Endodermal cell (in vitro differentiated cells): ENCODE measurements around the gene SCTR. TPM values are rescaled to one million over a fixed set of nuclear protein-coding genes. Genes with fewer than 3 reads are reported as not detected.

Experiments used
- DNase-seq: peaks from one replicate; pipeline ENCODE4 v3.0.0-alpha.2; 2017
- H3K27ac ChIP-seq: 2 replicates; pipeline ENCODE4 v1.5.1; 2013; ENCODE audit warnings: mild to moderate bottlenecking, low read depth, low read length, moderate library complexity
- H3K27me3 ChIP-seq: 2 replicates; pipeline ENCODE4 v1.6.1; 2013; ENCODE audit warnings: mild to moderate bottlenecking, low read length, moderate library complexity; ENCODE audit not compliant: insufficient read depth, control insufficient read depth, poor library complexity, severe bottlenecking
- H3K36me3 ChIP-seq: 2 replicates; pipeline ENCODE4 v1.7.0; 2013; ENCODE audit warnings: mild to moderate bottlenecking, low read length, moderate library complexity; ENCODE audit not compliant: control insufficient read depth, insufficient read depth
- H3K4me1 ChIP-seq: one replicate; pipeline ENCODE4 v1.7.0; 2013; ENCODE audit warnings: low read length; ENCODE audit not compliant: control insufficient read depth, insufficient read depth
- H3K4me3 ChIP-seq: 2 replicates; pipeline ENCODE4 v1.5.1; 2013; ENCODE audit warnings: mild to moderate bottlenecking, low read length, moderate library complexity
- H3K9ac ChIP-seq: 2 replicates; pipeline ENCODE4 v1.6.1; 2013; ENCODE audit warnings: mild to moderate bottlenecking, low read length, moderate library complexity; ENCODE audit not compliant: poor library complexity, severe bottlenecking; ENCODE audit errors: extremely low read depth
- H3K9me3 ChIP-seq: 2 replicates; pipeline ENCODE4 v1.6.1; 2013; ENCODE audit warnings: mild to moderate bottlenecking, low read length, moderate library complexity; ENCODE audit not compliant: control insufficient read depth
- H3K27ac Mint-ChIP-seq: 2 replicates; pipeline ENCODE4 v1.8.0; 2020; ENCODE audit warnings: mixed read lengths
- H3K27me3 Mint-ChIP-seq: 2 replicates; pipeline ENCODE4 v1.8.0; 2021; ENCODE audit warnings: mild to moderate bottlenecking, mixed read lengths; ENCODE audit not compliant: insufficient read depth
- H3K36me3 Mint-ChIP-seq: 2 replicates; pipeline ENCODE4 v1.8.0; 2020; ENCODE audit warnings: low read depth, mixed read lengths
- H3K4me1 Mint-ChIP-seq: 2 replicates; pipeline ENCODE4 v1.8.0; 2020; ENCODE audit warnings: mixed read lengths
- H3K4me3 Mint-ChIP-seq: 2 replicates; pipeline ENCODE4 v1.8.0; 2020; ENCODE audit warnings: mild to moderate bottlenecking, moderate library complexity, mixed read lengths
- H3K9me3 Mint-ChIP-seq: 2 replicates; pipeline ENCODE4 v1.8.0; 2020; ENCODE audit warnings: mild to moderate bottlenecking, mixed read lengths
- CTCF ChIP-seq: fragments of 200-600 bp; sonication (generic); conservative IDR thresholded peaks from 2 replicates; pipeline ENCODE4 v1.5.0; 2021; ENCODE audit warnings: antibody characterized with exemption, mild to moderate bottlenecking
- WGBS, 2 experiments: methylation state at CpG; one replicate each; pipeline versions ENCODE4 v1.1.5 to v1.1.7; 2013; ENCODE audit warnings: missing lambda C conversion rate in 2 of 2, mixed read lengths in 1 of 2; ENCODE audit not compliant: insufficient coverage in 1 of 2, insufficient read length in 1 of 2; 5-methylcytosine and 5-hydroxymethylcytosine counted together
- total RNA-seq, 2 donors: library from RNA; stranded (reverse); fragmentation: NEBNext Ultra II Directional in 1 of 2; extraction: Animal tissue kit (Norgen Biotek cat#: 25700) in 1 of 2; gene quantifications; 2 replicates in 1 of 2; 3 replicates in 1 of 2; pipeline ENCODE4 v1.2.1, GENCODE V29; 2021

Gene SCTR
- total RNA-seq, 2 donors from 2014 or later = 0.20 to 0.49 TPM

- peak; percentile 93 for DNase-seq
- WGBS, 2 experiments = 0 to 3% methylated on average over 23 to 89 of the region's 89 CpGs
- H3K27ac ChIP-seq = peak within 1 kb of the TSS; percentile 98
- Mint-ChIP-seq H3K4me3 (peak within 1 kb of the TSS; percentile 74), H3K27ac (peak within 1 kb of the TSS; percentile 96), H3K36me3 (peaks cover 6% of the 10 kb centered on the region), H3K4me1 (peaks cover 27% of the 10 kb centered on the region), H3K27me3 (no peaks in the 10 kb centered on the region), H3K9me3 (peaks cover 10% of the 10 kb centered on the region)
- peaks cover 6% of the 10 kb centered on the region for H3K36me3 ChIP-seq
- no peak for TF ChIP-seq CTCF
- H3K27me3 ChIP-seq = no peaks in the 10 kb centered on the region
- H3K9ac ChIP-seq = peak within 1 kb of the TSS; percentile 82
- H3K4me3 ChIP-seq = peak within 1 kb of the TSS; percentile 81
- H3K4me1 ChIP-seq = peaks cover 11% of the 10 kb centered on the region
- H3K9me3 ChIP-seq = peaks cover 15% of the 10 kb centered on the region
Measured at GRCh38 chr2:119544075-119544938, 20.0 kb upstream of the SCTR start, which contains the start of gene CFAP221. Gene CFAP221 (plus strand): TSS chr2:119544449. CDS start chr2:119546132, 1,683 bp downstream.

DNA sequence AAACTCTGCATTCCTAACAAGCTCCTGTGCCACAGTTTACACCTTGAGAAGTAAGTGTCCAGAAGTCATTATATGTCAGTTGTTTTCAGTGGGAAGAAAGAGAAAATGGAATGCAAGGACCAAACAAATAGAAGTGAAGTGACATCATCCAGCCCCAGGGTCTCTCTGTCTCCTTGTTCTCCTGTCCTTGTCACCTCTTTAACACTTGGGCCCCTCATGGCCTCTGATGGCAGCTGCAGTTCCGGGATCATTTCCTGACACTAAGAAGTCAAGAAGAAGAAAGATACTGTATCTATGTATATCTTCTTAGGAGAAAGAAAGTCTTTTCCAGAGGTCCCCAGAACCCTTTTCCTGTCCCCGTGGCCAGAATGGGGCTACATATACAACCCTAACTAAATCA lies 17.2 kb upstream of the SCTR start:
- H3K9ac ChIP-seq = no peak overlapping the region
- H3K27ac Mint-ChIP-seq = peak overlapping the region; percentile 52
- peak; percentile 80 for DNase-seq
- 84% methylated on average over 2 of the region's 2 CpGs; no CpG with 5 or more reads in 1 of the 2 experiments for WGBS, 2 experiments
- peaks cover 30% of the 10 kb centered on the region for H3K4me1 Mint-ChIP-seq
- peaks cover 14% of the 10 kb centered on the region for H3K9me3 Mint-ChIP-seq
- H3K4me3 Mint-ChIP-seq = no peak overlapping the region
- H3K27me3 Mint-ChIP-seq = no peaks in the 10 kb centered on the region
- no peaks in the 10 kb centered on the region for H3K36me3 Mint-ChIP-seq
- no peak overlapping the region for H3K4me3 ChIP-seq
- peaks cover 16% of the 10 kb centered on the region for H3K4me1 ChIP-seq
- H3K36me3 ChIP-seq = no peaks in the 10 kb centered on the region
- no peaks in the 10 kb centered on the region for H3K27me3 ChIP-seq
- H3K9me3 ChIP-seq = peaks cover 25% of the 10 kb centered on the region
- TF ChIP-seq CTCF = no peak
- no peak overlapping the region for H3K27ac ChIP-seq

DNA sequence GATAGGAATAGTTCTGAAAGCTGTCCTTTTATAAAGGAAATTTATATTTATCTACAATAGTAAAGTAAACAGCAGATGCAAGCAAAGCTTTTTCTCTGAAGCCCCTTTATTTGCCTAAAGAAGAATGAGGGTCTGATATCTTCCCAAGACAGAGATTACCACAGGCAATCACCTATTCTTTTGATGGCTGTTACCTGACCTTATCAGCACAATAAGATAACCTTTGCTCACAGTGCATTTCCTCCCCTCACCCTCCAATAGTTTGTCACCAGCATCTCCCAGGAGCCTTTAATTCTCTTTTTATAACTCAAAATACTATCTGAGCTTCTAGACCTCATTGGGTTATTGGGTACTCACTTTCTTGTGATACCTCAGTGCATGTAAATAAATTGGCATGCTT lies 13.5 kb upstream of the SCTR start:
- Mint-ChIP-seq H3K27ac (no peak overlapping the region), H3K4me1 (peaks cover 16% of the 10 kb centered on the region), H3K36me3 (no peaks in the 10 kb centered on the region), H3K9me3 (peaks cover 37% of the 10 kb centered on the region), H3K4me3 (no peak overlapping the region), H3K27me3 (no peaks in the 10 kb centered on the region)
- Histone ChIP-seq H3K4me1 (peaks cover 4% of the 10 kb centered on the region), H3K27me3 (no peaks in the 10 kb centered on the region), H3K9me3 (peaks cover 49% of the 10 kb centered on the region), H3K9ac (no peak overlapping the region), H3K36me3 (no peaks in the 10 kb centered on the region), H3K4me3 (no peak overlapping the region), H3K27ac (no peak overlapping the region)
- DNase-seq = peak; percentile 26
- TF ChIP-seq CTCF = no peak
